Dermis microvascular lymphatic vessel endothelial cell (primary cell): Measurements from ENCODE around the gene LGR4. TPM values are rescaled to one million over a fixed set of nuclear protein-coding genes. Genes with fewer than 3 reads are reported as not detected.

ENCODE experiments used
- DNase-seq, 2 donors: peaks; one replicate each; pipeline versions ENCODE4 v3.0.0 to v3.0.0-alpha.2; 2010; ENCODE audit warnings: low read depth in 2 of 2
- total RNA-seq: library from RNA; depleted of rRNA; stranded (reverse); fragments of >200 nt; gene quantifications from 2 replicates; pipeline ENCODE4 v1.2.1, GENCODE V29; 2014

Gene LGR4
- total RNA-seq, 1 donor from 2014 or later, result 1.2 TPM

DNA sequence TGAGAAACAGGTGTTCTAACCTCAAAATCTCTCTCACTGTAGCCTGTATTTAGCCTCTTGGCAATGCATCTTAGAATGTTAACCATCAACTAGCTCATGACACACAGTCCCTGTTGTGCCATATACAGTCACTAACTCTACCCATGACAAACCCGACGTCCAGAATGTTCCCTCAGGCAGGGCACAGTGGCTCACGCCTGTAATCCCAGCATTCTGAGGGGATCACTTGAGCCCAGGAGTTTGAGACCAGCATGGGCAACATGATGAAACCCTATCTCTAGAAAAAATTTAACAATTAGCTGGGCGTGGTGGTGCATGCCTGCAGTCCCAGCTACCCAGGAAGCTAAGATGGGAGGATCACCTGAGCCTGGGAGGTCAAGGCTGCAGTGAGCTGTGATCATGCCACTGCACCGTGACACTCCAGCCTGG is 91.3 kb downstream of the LGR4 start:
- DNase-seq, result no peak

DNA sequence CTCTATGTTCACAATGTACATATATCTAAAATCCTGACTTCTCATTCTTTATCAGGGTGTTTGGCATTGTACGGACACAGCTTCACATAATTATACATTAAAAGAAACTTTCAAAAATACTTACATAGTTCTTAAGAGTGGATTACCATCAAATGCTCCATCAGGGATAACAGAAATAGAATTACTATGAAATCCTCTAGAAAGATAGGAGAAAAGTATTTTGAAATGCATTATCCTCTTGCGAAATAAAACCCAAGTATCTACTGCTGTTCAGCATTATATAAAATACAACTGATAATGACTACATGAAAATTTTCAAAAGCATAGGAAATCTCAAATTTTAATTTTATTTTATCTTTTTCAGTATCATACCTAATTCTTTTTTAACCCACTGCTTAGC is 91.8 kb downstream of the LGR4 start:
- DNase-seq, result no peak

DNA sequence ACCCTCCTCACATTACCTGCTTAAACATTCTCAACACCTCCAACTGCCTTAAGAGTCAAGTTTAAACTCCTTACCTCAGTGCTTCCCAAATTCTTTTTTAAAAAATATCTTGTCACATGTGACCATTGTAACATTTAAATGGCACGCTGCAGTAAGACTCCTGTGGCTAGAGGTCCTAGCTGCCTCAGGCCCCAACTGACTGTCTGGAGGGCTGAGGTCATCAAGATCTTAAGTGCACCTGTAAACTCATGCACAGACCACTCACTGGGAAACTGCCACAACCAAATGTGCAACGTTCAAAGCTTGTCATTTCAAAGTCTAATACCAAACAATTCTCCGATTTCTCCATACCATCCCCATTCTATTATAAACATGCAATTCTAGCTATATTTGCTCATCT is 93.1 kb downstream of the LGR4 start:
- no peak for DNase-seq

DNA sequence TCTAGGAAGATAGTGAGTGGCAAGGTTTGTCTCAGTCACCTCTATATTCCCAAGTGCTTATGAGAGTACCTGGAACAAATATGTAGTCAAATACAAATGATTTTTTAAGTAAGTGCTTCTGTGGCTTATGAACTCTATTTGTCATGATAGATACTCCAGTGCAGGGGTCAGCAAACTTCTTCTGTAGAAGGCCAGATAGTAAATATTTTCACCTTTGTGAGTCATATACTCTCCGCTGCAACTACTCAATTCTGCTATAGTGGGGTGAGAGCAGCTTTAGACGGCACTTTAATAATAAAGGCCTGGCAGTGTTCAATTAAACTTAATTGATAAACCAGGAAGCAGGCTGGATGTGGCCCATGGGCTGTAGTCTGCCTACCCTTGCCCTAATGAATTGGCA is 97.2 kb downstream of the LGR4 start:
- no peak for DNase-seq

DNA sequence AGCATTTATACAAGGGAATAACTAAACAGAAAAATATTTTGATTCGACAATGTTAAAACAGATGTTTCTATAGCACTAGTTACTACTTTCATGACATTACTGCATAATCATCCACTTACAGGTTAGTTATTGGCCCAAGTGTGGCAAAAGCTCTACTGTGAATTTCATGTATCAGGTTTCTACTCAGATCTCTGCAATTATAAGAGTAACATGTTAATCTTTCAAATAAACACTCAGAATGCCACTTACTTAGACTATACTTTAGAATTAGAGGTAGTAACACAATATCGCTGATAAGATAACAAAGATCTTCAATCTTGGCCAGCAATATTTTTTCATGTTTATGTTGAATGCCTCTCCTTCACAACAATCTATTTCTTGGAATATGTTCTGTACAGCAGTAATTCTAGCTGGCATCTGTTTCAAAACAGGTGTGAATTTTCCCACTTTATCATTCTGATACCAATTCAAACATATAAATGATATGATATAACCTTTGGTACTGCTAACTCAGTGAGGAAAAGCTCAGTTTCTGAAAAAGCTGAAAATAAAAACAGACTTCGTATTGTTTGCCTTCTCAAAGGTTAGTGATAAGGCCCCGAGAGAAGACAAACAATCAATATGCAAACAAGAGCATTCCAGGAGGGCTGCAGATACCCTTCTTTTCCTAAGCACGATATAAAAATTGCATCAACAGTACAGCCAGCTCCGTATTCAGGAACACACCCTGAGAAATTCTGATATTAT is 98.6 kb downstream of the LGR4 start:
- DNase-seq, result no peak

DNA sequence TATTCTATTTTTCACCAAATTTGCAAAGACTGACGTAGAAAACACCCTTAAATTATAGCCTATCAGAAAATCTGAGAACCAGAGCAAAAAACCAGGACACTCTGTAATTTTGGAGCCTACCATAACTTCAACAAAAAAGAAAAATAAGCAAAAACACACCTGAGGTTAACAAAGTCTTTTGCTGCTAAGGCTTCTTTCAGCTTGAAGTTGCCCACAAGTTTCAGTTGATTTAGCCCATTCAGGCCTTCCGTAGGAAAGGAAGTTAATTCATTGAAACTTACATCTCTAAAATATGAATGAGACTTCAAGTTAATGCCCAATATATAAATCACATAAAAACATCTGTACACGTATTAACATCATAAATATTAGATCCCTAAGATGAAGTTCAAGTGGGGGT is 99.2 kb downstream of the LGR4 start:
- no peak for DNase-seq

DNA sequence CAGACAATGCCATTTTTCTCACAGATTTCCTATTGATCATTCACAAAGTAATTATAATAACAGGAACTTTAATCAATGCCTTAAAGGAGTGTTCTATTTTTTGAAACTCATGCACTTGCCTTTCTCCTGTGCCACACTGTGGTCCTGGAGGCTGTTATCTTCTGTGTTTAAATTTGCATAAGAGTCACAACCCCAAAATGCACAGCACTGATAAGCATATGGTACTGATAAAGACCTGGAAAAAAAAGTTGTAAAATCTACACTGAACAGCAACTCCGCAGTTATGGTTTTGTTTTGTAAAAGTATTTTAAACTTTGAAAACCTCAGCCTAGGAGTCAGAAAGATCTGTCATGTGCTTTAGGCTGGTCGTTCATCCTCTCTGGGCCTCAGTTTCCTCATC is 100.4 kb downstream of the LGR4 start:
- no peak for DNase-seq

DNA sequence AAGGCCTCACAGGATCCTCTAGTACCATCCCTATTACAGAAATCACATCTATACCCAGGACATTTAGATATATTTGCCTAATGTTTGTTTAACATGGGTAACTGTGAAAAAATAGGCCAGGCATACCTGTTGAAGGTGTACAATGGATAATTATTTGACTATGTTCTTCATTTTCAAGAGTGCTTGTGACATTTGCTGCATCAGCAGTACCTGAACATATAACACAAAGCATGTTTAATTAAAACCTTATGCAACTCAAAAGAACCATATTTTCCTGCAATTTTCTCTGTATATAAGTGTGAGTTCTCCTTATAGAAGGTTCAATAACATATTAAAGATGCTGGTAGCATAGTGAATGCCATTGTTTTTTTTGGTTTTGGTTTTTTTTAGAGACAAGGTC is 101.1 kb downstream of the LGR4 start:
- DNase-seq, result no peak

DNA sequence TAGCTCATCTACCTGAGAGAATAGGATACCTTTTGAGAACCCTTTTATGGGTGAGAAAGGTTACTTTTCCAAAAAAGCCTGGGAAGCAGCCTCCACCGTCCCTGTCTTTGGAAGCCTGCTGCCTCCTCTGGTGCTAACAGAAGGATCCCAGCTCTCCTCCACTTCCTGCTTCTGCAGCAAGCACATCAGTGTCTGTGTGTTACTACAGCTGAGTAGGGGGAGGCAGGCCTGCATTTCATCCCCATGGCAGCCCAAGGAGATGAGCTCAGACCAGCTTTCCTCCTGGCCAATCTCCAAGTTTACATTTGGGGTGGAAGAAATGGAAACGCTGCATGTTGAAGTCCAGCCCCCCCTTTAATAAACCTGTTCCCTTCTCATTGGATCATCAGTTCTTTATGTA is 102.2 kb downstream of the LGR4 start:
- DNase-seq, result no peak

DNA sequence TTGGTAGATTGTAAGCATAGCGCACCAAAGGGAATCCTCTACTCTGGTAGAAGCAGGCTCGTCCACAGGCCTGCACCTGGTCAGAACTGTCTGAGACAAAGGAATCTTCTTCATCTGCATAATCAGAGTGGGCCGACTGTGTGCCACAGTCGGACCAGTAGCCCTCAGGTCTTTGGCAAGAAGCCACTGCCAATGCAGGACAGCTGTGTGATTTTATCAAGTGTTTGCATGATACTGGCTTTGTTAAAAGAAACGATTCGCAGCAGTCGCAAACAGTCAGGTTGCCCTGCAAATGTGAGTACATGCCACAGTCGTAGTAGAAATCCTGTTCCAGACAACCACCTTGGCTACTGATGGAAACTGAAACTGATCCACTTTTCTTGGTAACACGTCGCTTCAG is 104.7 kb downstream of the LGR4 start:
- DNase-seq, result no peak

DNA sequence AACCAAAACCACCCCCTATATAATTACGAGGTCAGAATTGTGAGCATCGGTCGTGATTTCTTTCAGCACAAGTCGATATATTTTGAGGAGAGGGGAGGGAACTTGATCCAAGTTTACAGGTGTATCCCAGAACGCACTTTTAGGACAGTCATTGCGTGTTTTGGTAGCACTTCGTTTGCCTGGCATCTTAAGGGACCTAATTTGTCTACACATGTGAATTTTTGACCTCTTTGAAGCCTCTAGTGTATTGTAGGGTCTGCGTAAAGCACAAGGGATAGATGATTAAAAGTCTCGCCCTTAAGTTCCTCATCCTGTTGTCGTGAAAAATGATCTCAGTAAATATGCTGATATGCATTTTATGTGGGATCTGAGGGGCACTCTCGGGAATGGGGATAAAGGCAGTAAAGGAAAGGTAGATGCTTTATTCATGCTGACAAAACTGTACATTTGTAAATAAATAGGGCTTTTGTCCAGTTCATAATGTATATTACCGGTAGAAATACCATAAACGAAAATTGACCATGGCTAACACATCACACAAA is 108.9 kb downstream of the LGR4 start:
- no peak for DNase-seq

DNA sequence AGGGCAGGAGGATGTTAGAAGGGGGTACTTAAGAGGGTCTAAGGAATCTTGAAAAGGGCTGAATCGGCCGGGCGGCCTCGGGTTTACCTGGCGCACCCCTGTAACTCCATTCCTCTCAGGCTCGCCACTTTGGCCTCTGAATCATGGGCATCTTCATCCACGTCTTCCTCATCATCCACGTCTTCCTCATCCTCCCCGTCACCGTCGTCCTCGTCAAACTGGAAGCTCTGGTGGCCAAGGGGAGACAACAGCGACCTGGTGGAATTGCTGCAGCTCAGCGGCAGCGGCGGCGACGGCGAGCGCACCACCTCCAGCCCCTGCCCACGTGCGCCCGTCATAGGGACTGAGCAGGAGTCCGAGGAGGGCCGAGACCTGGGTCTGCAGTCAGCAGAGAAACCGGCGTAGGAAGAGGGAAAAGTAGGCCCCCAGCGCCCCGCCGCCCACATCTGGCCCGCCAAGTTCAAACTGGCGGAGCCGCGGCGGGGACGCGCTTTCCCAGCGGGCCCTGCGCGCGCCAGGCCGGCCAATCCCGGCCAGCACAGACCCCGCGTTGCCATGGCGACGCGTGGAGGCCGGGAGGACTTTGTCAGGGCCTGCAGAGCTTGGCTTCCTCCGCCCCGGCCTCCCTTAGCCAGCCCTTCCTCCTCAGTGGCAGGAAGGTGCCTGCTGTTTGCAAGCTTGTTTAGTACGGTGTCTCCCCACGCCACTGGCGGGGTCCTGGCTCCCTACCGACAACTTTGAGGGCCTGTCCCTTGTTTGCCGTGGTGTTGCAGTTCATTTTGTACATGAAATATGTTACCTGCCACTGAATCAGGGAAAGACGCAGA is 109.6 kb downstream of the LGR4 start, which contains the start of gene CCDC34:
Gene CCDC34, minus strand, starts transcription at position 467 of the 827 bp plus-strand sequence. Its CDS starts 21 bp downstream, at position 446.
- peak; percentile 70 to 93 for DNase-seq

DNA sequence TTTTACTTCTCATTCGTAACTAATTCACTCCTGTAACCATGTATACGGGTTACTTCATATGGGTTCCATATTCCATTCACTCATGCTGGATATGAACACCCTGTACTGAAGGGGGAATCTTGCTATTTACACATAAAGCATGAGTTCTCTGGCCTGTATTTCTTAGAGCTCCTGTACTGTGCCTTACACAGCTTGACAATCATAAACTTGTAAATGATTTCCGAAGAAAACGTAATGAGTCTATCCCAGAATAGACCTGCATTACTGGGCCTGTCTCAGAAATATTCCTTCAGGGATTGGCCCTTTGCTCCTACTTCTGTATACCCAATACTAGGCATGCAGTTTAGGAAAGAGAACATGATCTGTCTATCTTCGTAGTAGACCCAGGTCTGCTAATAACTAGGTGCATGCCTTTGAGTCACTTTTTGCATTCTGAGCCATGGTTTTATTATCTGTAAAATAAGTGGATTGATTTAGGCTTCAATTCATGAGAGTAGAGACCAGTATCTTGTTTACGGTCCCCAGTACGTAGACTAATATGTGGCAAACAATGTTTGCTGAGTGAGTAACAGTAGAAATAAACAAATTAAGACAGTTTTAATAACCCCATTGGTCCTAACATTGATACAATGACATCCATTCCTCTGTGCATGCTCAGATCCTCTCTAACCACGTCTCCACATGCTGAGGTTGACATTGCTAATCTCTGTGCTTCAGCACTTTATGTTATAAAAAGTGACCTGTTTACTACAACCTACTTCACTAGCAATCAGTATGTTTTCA is 110.8 kb downstream of the LGR4 start:
- no peak for DNase-seq

DNA sequence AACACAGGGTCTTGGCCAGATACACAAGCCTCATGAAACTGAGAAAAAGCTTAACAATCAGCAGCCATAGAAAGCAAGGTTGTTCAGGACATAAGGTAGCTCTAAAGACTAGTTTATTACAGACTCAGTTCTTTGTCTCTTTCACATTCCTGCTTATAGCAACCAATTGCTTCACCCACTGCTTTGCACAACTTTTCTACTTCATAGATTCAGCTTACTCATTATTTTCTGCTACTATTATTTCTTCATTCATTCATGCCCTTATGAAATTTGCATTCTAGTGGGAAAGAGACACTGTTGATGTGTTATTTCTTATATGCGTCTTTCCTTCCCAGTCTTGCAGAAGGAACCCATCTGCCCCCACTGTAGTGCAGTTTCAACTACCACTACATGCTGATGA is 114.3 kb downstream of the LGR4 start:
- no peak for DNase-seq

DNA sequence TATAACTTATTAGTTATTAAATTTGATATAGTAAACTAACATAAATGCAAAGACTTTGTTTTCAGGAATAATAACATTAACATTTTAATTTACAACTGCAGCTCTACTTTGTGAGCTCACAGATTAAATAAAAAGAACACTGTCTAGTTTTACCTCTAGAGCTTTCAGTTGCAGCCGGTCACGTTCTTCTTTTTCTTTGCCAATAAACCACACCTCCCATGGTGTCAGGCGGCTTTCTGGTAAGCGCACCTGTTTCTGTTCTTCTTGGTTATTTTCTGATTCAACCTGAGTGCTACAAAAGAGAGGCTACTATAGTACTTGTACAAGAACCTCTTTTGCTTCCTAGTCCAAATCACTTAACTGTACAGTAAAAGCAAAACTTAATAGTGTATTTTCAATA is 115.3 kb downstream of the LGR4 start:
- DNase-seq, result no peak

DNA sequence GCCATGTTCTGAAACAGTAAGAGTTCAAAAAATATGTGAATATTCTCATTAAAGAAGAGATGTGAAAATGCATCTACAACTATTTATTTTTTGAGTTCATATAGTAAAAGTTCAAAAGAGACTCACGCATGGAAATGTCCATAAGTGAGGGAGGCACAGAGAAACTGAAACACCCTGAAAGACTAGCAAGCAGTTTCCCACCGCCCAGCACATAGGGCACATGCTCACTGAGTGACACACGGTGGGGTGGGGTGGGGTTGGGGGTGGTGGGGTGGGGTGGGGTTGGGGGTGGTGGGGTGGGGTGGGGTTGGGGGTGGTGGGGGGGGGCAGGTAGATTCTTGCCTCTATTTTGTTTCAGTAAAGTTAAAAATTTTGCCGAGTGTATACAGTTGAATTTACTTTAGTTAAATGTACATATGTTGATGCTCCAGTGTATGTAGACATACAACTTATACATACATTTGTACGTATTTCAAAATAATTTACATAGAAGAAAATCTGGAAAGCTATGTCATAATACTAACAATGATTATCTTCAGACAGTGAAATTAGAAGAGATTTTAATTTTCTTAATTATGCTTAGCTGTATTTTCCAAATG is 115.9 kb downstream of the LGR4 start:
- DNase-seq, result no peak

DNA sequence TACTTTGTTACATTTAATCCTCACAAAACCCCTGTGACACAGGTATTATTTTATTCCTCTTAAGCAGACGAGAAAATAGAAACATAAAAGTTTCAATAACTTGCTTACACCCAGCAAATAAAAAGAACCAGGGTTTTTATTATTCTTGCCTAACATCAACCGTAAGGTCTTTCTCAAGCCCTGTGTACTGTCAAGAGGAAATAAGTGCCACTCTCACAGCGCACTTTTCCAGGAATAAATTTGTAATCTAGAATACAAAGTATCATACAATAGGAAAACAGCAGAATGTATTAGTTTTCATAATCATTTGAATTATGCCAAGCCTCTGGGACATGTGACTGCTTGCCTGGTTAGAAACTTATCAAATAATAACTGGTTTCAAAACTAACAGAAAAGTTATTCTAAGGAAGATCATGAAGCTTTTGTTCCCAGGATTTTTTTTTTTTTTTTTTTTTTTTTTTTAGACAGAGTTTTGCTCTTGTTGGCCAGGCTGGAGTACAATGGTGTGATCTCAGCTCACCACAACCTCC is 117.0 kb downstream of the LGR4 start:
- DNase-seq, result no peak

DNA sequence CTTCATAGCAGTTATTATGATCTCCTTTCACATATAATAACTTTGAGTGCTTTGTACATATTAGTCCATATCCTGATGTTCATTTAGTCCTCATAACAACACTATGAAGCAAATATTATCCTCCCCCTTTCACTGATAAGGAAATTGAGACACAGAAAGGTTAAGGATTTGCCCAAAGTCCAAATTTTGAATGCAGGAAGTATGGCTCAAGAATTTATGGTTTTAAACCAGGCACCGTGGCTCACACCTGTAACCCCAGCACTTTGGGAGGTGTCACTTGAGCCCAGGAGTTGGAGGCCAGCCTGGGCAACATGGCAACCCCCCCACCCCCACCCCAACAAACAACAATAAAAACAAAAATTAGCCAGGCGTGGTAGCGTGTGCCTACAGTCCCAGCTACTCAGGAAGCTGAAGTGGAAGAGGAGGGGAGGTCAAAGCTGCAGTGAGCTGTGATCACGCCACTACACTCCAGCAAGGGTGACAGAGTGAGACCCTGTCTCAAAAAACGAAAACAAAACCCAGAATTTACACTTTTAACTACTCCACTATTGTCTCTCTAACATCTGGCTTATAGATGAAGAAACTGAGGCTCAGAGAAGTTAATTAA is 118.1 kb downstream of the LGR4 start:
- DNase-seq, result no peak

DNA sequence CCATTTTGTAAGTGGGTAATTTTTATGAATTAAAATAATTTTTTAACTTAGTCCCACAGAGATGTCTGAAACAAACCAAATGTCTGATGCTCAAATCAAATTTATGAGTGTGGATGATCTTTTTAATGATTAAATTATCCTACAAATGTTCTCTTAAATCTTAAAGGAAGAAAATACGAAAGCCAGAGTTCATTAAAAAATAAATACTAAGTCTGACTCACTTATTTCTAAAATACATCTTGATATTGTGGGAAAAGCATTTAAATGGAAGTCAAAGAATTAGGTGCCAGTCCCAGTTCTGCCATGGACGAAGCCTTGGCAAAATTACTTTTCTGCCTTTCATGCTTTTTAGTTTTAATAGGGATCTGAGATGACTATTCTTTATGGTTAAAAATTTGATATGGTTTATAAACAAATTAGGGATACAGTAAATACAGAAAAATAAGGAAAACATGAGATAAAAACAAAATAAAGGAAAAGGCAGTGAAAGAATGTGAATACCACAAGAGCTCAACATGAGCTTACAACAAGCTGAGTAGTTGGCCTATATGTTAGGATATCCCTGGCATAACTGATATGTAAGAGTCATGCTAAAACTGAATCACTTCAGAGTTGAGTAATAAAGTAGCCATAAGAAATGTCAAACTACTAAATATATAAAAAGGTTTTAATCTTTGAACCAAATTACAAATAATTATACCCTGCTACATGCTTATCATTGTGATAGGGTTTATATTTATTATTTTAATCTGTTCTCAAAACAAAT is 118.8 kb downstream of the LGR4 start:
- no peak for DNase-seq

DNA sequence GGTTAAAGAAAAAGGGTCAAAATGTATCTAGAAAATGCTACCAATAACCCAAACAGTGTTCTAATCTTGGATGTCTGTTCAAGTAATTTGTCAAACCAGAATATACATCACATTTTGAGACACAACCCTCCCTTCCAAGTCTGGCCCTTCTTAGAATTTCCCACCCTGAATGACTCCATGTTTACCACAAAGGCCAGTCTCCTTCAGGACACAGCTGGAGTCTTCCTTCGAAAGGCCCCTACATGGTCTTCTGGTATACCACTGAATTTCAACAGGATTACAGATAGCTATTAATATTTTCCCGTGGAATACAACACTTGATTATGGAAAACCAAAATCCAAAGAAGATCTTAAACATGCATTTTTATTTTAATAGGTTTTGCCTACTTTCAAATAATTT is 119.8 kb downstream of the LGR4 start:
- DNase-seq, result no peak
